ENCODE measurements around the gene TRIML1.

GRCh38 chr4:188117631-188118324, 21.5 kb upstream of the TRIML1 start:
- TF ChIP-seq, protein P1, sequence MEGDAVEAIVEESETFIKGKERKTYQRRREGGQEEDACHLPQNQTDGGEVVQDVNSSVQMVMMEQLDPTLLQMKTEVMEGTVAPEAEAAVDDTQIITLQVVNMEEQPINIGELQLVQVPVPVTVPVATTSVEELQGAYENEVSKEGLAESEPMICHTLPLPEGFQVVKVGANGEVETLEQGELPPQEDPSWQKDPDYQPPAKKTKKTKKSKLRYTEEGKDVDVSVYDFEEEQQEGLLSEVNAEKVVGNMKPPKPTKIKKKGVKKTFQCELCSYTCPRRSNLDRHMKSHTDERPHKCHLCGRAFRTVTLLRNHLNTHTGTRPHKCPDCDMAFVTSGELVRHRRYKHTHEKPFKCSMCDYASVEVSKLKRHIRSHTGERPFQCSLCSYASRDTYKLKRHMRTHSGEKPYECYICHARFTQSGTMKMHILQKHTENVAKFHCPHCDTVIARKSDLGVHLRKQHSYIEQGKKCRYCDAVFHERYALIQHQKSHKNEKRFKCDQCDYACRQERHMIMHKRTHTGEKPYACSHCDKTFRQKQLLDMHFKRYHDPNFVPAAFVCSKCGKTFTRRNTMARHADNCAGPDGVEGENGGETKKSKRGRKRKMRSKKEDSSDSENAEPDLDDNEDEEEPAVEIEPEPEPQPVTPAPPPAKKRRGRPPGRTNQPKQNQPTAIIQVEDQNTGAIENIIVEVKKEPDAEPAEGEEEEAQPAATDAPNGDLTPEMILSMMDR (IDR thresholded peaks at IDR 0.05) = no peak
- no peak for TF ChIP-seq EP300 (IDR thresholded peaks at IDR 0.05)
- no peak for TF ChIP-seq POLR2A (IDR thresholded peaks at IDR 0.05; ENCODE audit: low read depth)
